Measurements from ENCODE around the gene LIMD2.

The LIMD2 gene

GRCh38 chr17:63682441-63682840, 17.5 kb downstream of the LIMD2 start:
- no peak for DNase-seq
- Histone ChIP-seq H3K9me3 (replicated peaks; ENCODE audit: insufficient read depth, low read length) (no peaks in the 10 kb centered on the region), H3K4me3 (ENCODE audit: low read length) (no peak overlapping the region), H3K4me1 (ENCODE audit: low read length) (no peaks in the 10 kb centered on the region), H4K20me1 (ENCODE audit: insufficient read depth, low read length) (no peaks in the 10 kb centered on the region), H3F3A (ENCODE audit: insufficient read depth, low read length) (no peaks in the 10 kb centered on the region), H3K4me2 (ENCODE audit: low read depth, low read length) (no peak overlapping the region), H3K9me2 (replicated peaks; ENCODE audit: insufficient read depth, low read length) (no peaks in the 10 kb centered on the region), H3K27me3 (replicated peaks; ENCODE audit: insufficient read depth, low read length) (no peaks in the 10 kb centered on the region), H2AFZ (ENCODE audit: low read length) (no peak overlapping the region), H3K79me2 (ENCODE audit: low read length) (no peaks in the 10 kb centered on the region), H3K36me3 (replicated peaks; ENCODE audit: insufficient read depth, low read length) (no peaks in the 10 kb centered on the region), H3K27ac (ENCODE audit: low read length) (no peak overlapping the region), H3K9ac (ENCODE audit: low read length) (no peak overlapping the region)
- TF ChIP-seq EZH2phosphoT487 (IDR thresholded peaks at IDR 0.05; ENCODE audit: low read length) (no peak), CTCF (IDR thresholded peaks at IDR 0.05; ENCODE audit: low read length) (no peak), EZH2 (optimal IDR thresholded peaks at IDR 0.05; ENCODE audit: low read depth, low read length) (no peak)

DNA sequence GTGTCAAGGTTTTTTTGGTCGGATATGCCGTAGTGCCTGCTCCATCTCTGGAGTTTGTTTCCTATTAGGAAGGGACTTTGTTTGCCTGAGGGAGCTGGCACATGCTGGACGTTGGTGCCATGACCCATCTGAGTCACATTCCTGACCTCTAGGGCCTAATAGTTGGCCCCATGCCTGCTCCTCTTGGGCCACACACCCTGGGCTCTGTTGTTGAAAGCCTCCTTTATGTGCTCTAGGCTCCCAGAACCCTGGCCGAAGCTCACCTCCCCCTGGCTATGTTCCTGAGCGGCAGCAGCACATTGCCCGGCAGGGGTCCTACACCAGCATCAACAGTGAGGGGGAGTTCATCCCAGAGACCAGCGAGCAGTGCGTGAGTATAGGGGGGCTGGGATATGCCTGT, 18.4 kb downstream of the LIMD2 start:
- Histone ChIP-seq H3K27me3 (replicated peaks; ENCODE audit: insufficient read depth, low read length) (no peaks in the 10 kb centered on the region), H3K79me2 (ENCODE audit: low read length) (no peaks in the 10 kb centered on the region), H4K20me1 (ENCODE audit: insufficient read depth, low read length) (no peaks in the 10 kb centered on the region), H2AFZ (ENCODE audit: low read length) (no peak overlapping the region), H3K27ac (ENCODE audit: low read length) (no peak overlapping the region), H3K9me3 (replicated peaks; ENCODE audit: insufficient read depth, low read length) (no peaks in the 10 kb centered on the region), H3K4me2 (ENCODE audit: low read depth, low read length) (no peak overlapping the region), H3K36me3 (replicated peaks; ENCODE audit: insufficient read depth, low read length) (no peaks in the 10 kb centered on the region), H3K4me1 (ENCODE audit: low read length) (no peaks in the 10 kb centered on the region), H3K4me3 (ENCODE audit: low read length) (no peak overlapping the region), H3F3A (ENCODE audit: insufficient read depth, low read length) (no peaks in the 10 kb centered on the region), H3K9ac (ENCODE audit: low read length) (no peak overlapping the region), H3K9me2 (replicated peaks; ENCODE audit: insufficient read depth, low read length) (no peaks in the 10 kb centered on the region)
- TF ChIP-seq EZH2 (optimal IDR thresholded peaks at IDR 0.05; ENCODE audit: low read depth, low read length), result no peak
- no peak for TF ChIP-seq EZH2phosphoT487 (IDR thresholded peaks at IDR 0.05; ENCODE audit: low read length)
- DNase-seq, result no peak

GRCh38 chr17:63680700-63681099, 19.2 kb downstream of the LIMD2 start:
- Histone ChIP-seq H3K27me3 (replicated peaks; ENCODE audit: insufficient read depth, low read length) (no peaks in the 10 kb centered on the region), H3K9me3 (replicated peaks; ENCODE audit: insufficient read depth, low read length) (no peaks in the 10 kb centered on the region), H3K9ac (ENCODE audit: low read length) (no peak overlapping the region), H3K4me3 (ENCODE audit: low read length) (no peak overlapping the region), H3K36me3 (replicated peaks; ENCODE audit: insufficient read depth, low read length) (no peaks in the 10 kb centered on the region), H4K20me1 (ENCODE audit: insufficient read depth, low read length) (no peaks in the 10 kb centered on the region), H3K27ac (ENCODE audit: low read length) (no peak overlapping the region), H3K79me2 (ENCODE audit: low read length) (no peaks in the 10 kb centered on the region), H3F3A (ENCODE audit: insufficient read depth, low read length) (no peaks in the 10 kb centered on the region), H3K4me2 (ENCODE audit: low read depth, low read length) (no peak overlapping the region), H3K9me2 (replicated peaks; ENCODE audit: insufficient read depth, low read length) (no peaks in the 10 kb centered on the region), H3K4me1 (ENCODE audit: low read length) (no peaks in the 10 kb centered on the region), H2AFZ (ENCODE audit: low read length) (no peak overlapping the region)
- no peak for DNase-seq
- TF ChIP-seq EZH2 (optimal IDR thresholded peaks at IDR 0.05; ENCODE audit: low read depth, low read length), result no peak
- TF ChIP-seq CTCF (IDR thresholded peaks at IDR 0.05; ENCODE audit: low read length), result no peak
- TF ChIP-seq EZH2phosphoT487 (IDR thresholded peaks at IDR 0.05; ENCODE audit: low read length), result no peak

GRCh38 chr17:63679214-63679613, 20.7 kb downstream of the LIMD2 start:
- H3K9ac ChIP-seq (ENCODE audit: low read length), result no peak overlapping the region
- no peaks in the 10 kb centered on the region for H4K20me1 ChIP-seq (ENCODE audit: insufficient read depth, low read length)
- no peak overlapping the region for H3K4me2 ChIP-seq (ENCODE audit: low read depth, low read length)
- no peak overlapping the region for H3K4me3 ChIP-seq (ENCODE audit: low read length)
- no peaks in the 10 kb centered on the region for H3F3A ChIP-seq (ENCODE audit: insufficient read depth, low read length)
- no peak overlapping the region for H3K27ac ChIP-seq (ENCODE audit: low read length)
- no peaks in the 10 kb centered on the region for H3K4me1 ChIP-seq (ENCODE audit: low read length)
- H3K9me3 ChIP-seq (replicated peaks; ENCODE audit: insufficient read depth, low read length), result no peaks in the 10 kb centered on the region
- no peak overlapping the region for H2AFZ ChIP-seq (ENCODE audit: low read length)
- H3K36me3 ChIP-seq (replicated peaks; ENCODE audit: insufficient read depth, low read length), result no peaks in the 10 kb centered on the region
- no peak for DNase-seq
- TF ChIP-seq EZH2phosphoT487 (IDR thresholded peaks at IDR 0.05; ENCODE audit: low read length), result no peak
- no peak for TF ChIP-seq EZH2 (optimal IDR thresholded peaks at IDR 0.05; ENCODE audit: low read depth, low read length)
- no peak for TF ChIP-seq CTCF (IDR thresholded peaks at IDR 0.05; ENCODE audit: low read length)
- no peaks in the 10 kb centered on the region for H3K27me3 ChIP-seq (replicated peaks; ENCODE audit: insufficient read depth, low read length)
- no peaks in the 10 kb centered on the region for H3K9me2 ChIP-seq (replicated peaks; ENCODE audit: insufficient read depth, low read length)
- no peaks in the 10 kb centered on the region for H3K79me2 ChIP-seq (ENCODE audit: low read length)
